Adrenal gland (tissue), 12 donors: Measurements from ENCODE around the gene RIT2. TPM values are rescaled to one million over a fixed set of nuclear protein-coding genes. Genes with fewer than 3 reads are reported as not detected.

Source experiments
- DNase-seq, 7 donors: peaks; one replicate each; pipeline ENCODE4 v3.0.0-alpha.2; 2019 to 2020
- H3K27ac ChIP-seq, 5 donors: fragments of 200-600 bp; sonication (generic) in 4 of 5; 1 replicate in 3 of 5; 2 replicates in 2 of 5; pipeline versions ENCODE4 v1.5.1 to v1.8.0; 2016 to 2020; ENCODE audit warnings: mild to moderate bottlenecking in 1 of 5
- H3K27me3 ChIP-seq: fragments of 200-600 bp; 2 replicates; pipeline ENCODE4 v1.8.0; 2021
- H3K36me3 ChIP-seq, 2 donors: fragments of 200-600 bp; replicated peaks in 1 of 2; 1 replicate in 1 of 2; 2 replicates in 1 of 2; pipeline versions ENCODE4 v1.5.1 to v1.8.0; 2018 to 2022
- H3K4me1 ChIP-seq, 2 donors: fragments of 200-600 bp; replicated peaks in 1 of 2; 1 replicate in 1 of 2; 2 replicates in 1 of 2; pipeline versions ENCODE4 v1.5.1 to v1.8.0; 2018 to 2021
- H3K4me3 ChIP-seq, 4 donors: fragments of 200-600 bp; sonication (generic) in 3 of 4; one replicate each; pipeline ENCODE4 v1.5.1; 2016 to 2018
- H3K9me3 ChIP-seq, 3 donors: fragments of 200-600 bp; sonication (generic) in 1 of 3; replicated peaks in 1 of 3; 1 replicate in 2 of 3; 2 replicates in 1 of 3; pipeline versions ENCODE4 v1.5.1 to v1.8.0; 2016 to 2021
- POLR2A ChIP-seq, 2 donors: fragments of 450-650 bp; IDR thresholded peaks; one replicate each; pipeline ENCODE4 v1.6.1; 2017; ENCODE audit warnings: antibody characterized with exemption in 2 of 2, mild to moderate bottlenecking in 2 of 2, moderate library complexity in 1 of 2
- WGBS, 4 donors: extraction: QIAGEN DNeasy Blood & Tissue Kit in 2 of 4; methylation state at CpG; one replicate each; pipeline versions ENCODE4 v1.1.5 to v1.1.7; 2013 to 2017; 5-methylcytosine and 5-hydroxymethylcytosine counted together
- intact Hi-C, 2 donors: fragments of 100-400 bp; cut with DNase I; formaldehyde crosslinking; loops; one replicate each; pipeline versions ENCODE4 v1.14.1 to v1.15.0; 2022 to 2023
- polyA plus RNA-seq, 3 donors: library from polyadenylated mRNA; stranded (reverse); fragments of 200-250 nt in 2 of 3; fragments of 350-450 nt in 1 of 3; fragmentation: Illumina TruSeq in 1 of 3; extraction: RNeasy Lipid Tissue Mini Kit (QIAGEN cat#74804) in 1 of 3; gene quantifications; one replicate each; pipeline ENCODE4 v1.2.3, GENCODE V29; 2013 to 2014
- total RNA-seq, 9 donors: library from RNA; depleted of rRNA in 4 of 9; stranded (reverse); fragments of >200 nt in 4 of 9; fragments of 120-200 nt in 1 of 9; fragmentation: NEBNext Ultra II Directional in 1 of 9; extraction: Animal tissue kit (Norgen Biotek cat#: 25700) in 1 of 9; gene quantifications; one replicate each; pipeline versions ENCODE4 v1.1.0 to v1.2.4, GENCODE V29; 2013 to 2023
- TF ChIP-seq, protein P1 (sequence below), 6 experiments: fragments of 450-650 bp in 4 of 6; fragments of 200-600 bp in 2 of 6; sonication (generic) in 1 of 6; IDR thresholded peaks; 1 replicate in 5 of 6; 2 replicates in 1 of 6; pipeline versions ENCODE4 v1.5.1 to v1.8.0; 2016 to 2021; ENCODE audit warnings: antibody characterized with exemption in 6 of 6, mild to moderate bottlenecking in 2 of 6, moderate library complexity in 1 of 6
- donor health status: healthy with polysubstance abuse.
- donor health status: Bipolar disorder and iron deficiency.
- donor health status: DM: yes; HTN: yes; CAD: no.
- donor health status: DM: no; HTN: no; CAD: no.
- donor health status: DM: no; HTN: no; CAD: no.
- donor health status: DM: yes; HTN: yes; CAD: no.

RIT2 gene
- total and polyA plus RNA-seq, 12 donors = 0.20 to 0.99 (median 0.28) TPM; not detected in 7

DNA sequence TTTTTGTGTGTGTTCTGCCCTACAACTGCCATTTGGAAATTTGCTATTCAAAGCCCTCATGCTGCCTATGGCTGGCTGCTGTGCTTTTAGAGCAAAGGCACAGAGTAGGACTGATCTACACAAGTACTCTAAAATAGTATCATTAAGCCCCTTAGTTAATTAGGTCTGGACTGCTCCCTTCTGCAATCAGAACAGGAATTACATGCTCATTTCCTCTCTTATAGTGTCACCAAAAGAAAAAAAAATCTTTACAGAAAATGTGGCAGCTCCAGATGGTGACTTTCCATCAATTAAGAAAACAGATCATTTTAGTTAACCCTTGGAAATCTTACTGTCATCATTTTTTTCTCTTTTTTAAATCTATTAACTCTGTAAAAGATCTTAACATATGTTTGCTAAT is 337.5 kb downstream of the RIT2 start:
- Histone ChIP-seq H3K9me3 (no peaks in the 10 kb centered on the region), H3K4me1 (no peaks in the 10 kb centered on the region), H3K36me3 (no peaks in the 10 kb centered on the region), H3K27ac (no peak overlapping the region), H3K27me3 (no peaks in the 10 kb centered on the region), H3K4me3 (no peak overlapping the region)
- intact Hi-C loops = no loop called here
- DNase-seq = no peak
- TF ChIP-seq POLR2A (IDR thresholded peaks at IDR 0.05) = no peak
- TF ChIP-seq, protein P1, sequence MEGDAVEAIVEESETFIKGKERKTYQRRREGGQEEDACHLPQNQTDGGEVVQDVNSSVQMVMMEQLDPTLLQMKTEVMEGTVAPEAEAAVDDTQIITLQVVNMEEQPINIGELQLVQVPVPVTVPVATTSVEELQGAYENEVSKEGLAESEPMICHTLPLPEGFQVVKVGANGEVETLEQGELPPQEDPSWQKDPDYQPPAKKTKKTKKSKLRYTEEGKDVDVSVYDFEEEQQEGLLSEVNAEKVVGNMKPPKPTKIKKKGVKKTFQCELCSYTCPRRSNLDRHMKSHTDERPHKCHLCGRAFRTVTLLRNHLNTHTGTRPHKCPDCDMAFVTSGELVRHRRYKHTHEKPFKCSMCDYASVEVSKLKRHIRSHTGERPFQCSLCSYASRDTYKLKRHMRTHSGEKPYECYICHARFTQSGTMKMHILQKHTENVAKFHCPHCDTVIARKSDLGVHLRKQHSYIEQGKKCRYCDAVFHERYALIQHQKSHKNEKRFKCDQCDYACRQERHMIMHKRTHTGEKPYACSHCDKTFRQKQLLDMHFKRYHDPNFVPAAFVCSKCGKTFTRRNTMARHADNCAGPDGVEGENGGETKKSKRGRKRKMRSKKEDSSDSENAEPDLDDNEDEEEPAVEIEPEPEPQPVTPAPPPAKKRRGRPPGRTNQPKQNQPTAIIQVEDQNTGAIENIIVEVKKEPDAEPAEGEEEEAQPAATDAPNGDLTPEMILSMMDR (IDR thresholded peaks at IDR 0.05) = no peak

DNA sequence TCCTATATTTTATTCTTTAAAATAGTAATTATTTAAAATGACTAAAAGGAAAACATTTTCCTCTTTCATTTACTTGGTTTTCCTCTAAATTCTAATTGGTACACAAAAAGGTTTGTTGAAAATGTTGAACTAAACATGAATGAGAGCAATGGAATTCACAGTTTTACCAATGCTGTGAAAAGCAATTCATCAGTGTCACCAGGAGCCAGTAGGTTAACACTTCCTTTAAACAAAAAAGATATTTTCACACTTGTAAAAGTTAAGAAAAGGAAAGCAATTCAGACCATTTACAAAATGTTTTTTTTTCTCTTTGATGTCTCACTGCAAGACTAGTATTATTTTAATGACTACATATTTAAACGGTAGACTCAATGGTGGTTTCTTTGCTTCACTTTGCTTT is 341.6 kb downstream of the RIT2 start:
- intact Hi-C loops = no loop called here
- Histone ChIP-seq H3K9me3 (no peaks in the 10 kb centered on the region), H3K27ac (no peak overlapping the region), H3K4me1 (no peaks in the 10 kb centered on the region), H3K36me3 (no peaks in the 10 kb centered on the region), H3K27me3 (no peaks in the 10 kb centered on the region), H3K4me3 (no peak overlapping the region)
- 14 to 27% (median 20%) methylated on average over 1 of the region's 1 CpG for WGBS, 4 donors
- DNase-seq = no peak
- TF ChIP-seq POLR2A (IDR thresholded peaks at IDR 0.05) = no peak
- TF ChIP-seq, protein P1 (IDR thresholded peaks at IDR 0.05) = no peak

DNA sequence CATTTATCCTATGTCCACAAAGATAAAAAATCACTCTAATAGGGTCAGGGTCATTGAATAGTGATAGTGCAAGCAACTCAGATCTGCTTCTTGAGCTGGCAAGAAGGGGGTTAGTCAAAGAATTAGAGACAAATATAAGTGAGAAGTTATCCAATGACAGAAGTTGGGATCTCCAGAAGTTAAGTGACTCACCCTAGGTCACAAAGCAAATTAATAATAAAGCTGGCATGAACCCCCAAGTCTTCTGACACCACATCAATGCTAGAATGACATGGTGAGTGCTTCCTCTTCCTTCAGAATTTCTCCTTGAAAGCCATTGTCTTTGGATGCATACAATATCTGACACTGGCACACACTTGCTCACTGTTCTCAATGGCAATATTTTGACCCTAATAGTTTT is 343.5 kb downstream of the RIT2 start:
- intact Hi-C loops = no loop called here
- Histone ChIP-seq H3K4me3 (no peak overlapping the region), H3K27ac (no peak overlapping the region)

DNA sequence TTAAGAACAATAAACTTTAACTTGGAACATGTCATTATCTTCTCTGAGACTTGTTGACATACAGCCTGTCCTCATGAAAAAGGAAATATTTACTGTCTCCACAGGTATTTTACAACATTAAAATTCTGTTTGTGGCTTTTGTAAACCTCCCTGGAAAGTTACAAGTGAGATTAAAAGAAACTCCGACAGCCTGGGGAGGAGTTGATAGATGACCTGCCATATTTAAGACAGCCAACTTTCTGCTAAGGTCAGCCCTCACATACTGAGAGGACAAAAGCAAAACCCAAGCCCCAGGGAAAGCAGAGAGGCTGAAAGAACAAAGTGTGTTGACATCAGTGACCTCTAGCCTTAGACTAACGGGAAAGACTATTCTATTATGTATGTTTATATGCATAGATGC is 350.2 kb downstream of the RIT2 start:
- TF ChIP-seq, protein P1 (IDR thresholded peaks at IDR 0.05) = no peak
- no peak for TF ChIP-seq POLR2A (IDR thresholded peaks at IDR 0.05)
- WGBS, 4 donors = 28 to 39% (median 31%) methylated on average over 2 of the region's 2 CpGs

More for the DNA sequence above, 343.5 kb downstream of the RIT2 start:
- Histone ChIP-seq H3K36me3 (no peaks in the 10 kb centered on the region), H3K4me1 (no peaks in the 10 kb centered on the region), H3K27me3 (no peaks in the 10 kb centered on the region), H3K9me3 (no peaks in the 10 kb centered on the region)
- TF ChIP-seq, protein P1 (IDR thresholded peaks at IDR 0.05) = no peak
- TF ChIP-seq POLR2A (IDR thresholded peaks at IDR 0.05) = no peak
- DNase-seq = no peak

More for the DNA sequence above, 350.2 kb downstream of the RIT2 start:
- H3K4me1 ChIP-seq = no peaks in the 10 kb centered on the region
- no peak overlapping the region for H3K27ac ChIP-seq
- intact Hi-C loops = no loop called here
- H3K4me3 ChIP-seq = no peak overlapping the region
- DNase-seq = no peak
- no peaks in the 10 kb centered on the region for H3K9me3 ChIP-seq
- H3K27me3 ChIP-seq = no peaks in the 10 kb centered on the region
- no peaks in the 10 kb centered on the region for H3K36me3 ChIP-seq
